Activated CD8-positive, alpha-beta T cell treated with anti-CD3 and anti-CD28 coated beads for 36 hours (primary cell): ENCODE data around the gene CRELD2. TPM values are rescaled to one million over a fixed set of nuclear protein-coding genes. Genes with fewer than 3 reads are reported as not detected.

Source experiments
- ATAC-seq: fragments of 200-7000 bp; cut with Tn5 transposase; one replicate; pipeline ENCODE4 v1.10.0; 2021; ENCODE audit warnings: mild to moderate bottlenecking, moderate library complexity
- CTCF ChIA-PET: fragments of 350-600 bp; sonication (Branson Sonifier 250); formaldehyde crosslinking; loops from one replicate; lab custom pipeline; 2021; ENCODE audit warnings: antibody characterized with exemption; lab: Charles Lee
- POLR2A ChIA-PET: fragments of 350-600 bp; sonication (Branson Sonifier 250); formaldehyde crosslinking; loops from one replicate; lab custom pipeline; 2021; ENCODE audit warnings: antibody characterized with exemption; lab: Charles Lee
- DNase-seq: peaks from one replicate; pipeline ENCODE4 v3.0.0-alpha.2; 2020
- H3K27ac Mint-ChIP-seq: one replicate; pipeline ENCODE4 v1.8.0; 2021; ENCODE audit warnings: mild to moderate bottlenecking, mixed read lengths
- H3K27me3 Mint-ChIP-seq: one replicate; pipeline ENCODE4 v1.8.0; 2021; ENCODE audit warnings: mixed read lengths
- H3K36me3 Mint-ChIP-seq: one replicate; pipeline ENCODE4 v1.8.0; 2021; ENCODE audit warnings: low read depth, mixed read lengths
- H3K4me1 Mint-ChIP-seq: one replicate; pipeline ENCODE4 v1.8.0; 2021; ENCODE audit warnings: low read depth, mixed read lengths
- H3K4me3 Mint-ChIP-seq: one replicate; pipeline ENCODE4 v1.8.0; 2021; ENCODE audit warnings: mild to moderate bottlenecking, moderate library complexity, mixed read lengths
- H3K9me3 Mint-ChIP-seq: one replicate; pipeline ENCODE4 v1.8.0; 2021; ENCODE audit warnings: mixed read lengths
- CTCF ChIP-seq: fragments of 200-600 bp; IDR thresholded peaks from one replicate; pipeline ENCODE4 v1.8.0; 2022; ENCODE audit warnings: antibody characterized with exemption, mild to moderate bottlenecking
- intact Hi-C: fragments of 100-400 bp; cut with micrococcal nuclease; formaldehyde crosslinking; loops from one replicate; pipeline ENCODE4 v1.10.0; 2022
- total RNA-seq, 2 experiments: library from RNA; stranded (reverse); gene quantifications; one replicate each; pipeline ENCODE4 v1.2.3, GENCODE V29; 2021

Gene CRELD2
- total RNA-seq, 2 experiments from 2014 or later, result 26.1 to 28.2 TPM

GRCh38 chr22:49958366-49958921 is 40.0 kb downstream of the CRELD2 start:
- ATAC-seq (no peak), DNase-seq (no peak)
- H3K9me3 Mint-ChIP-seq, result no peaks in the 10 kb centered on the region
- CTCF ChIA-PET, result interaction anchor here (1.0 to 1.2 kb wide), 2 partner anchors 72 kb away, joined by 3 to 5 read pairs; no protein-coding TSS in a partner anchor
- no peak for TF ChIP-seq CTCF
- H3K4me3 Mint-ChIP-seq, result peak overlapping the region; percentile 84
- intact Hi-C loops, result no loop called here
- peaks cover 17% of the 10 kb centered on the region for H3K36me3 Mint-ChIP-seq
- peak overlapping the region; percentile 94 for H3K27ac Mint-ChIP-seq
- peaks cover 10% of the 10 kb centered on the region for H3K4me1 Mint-ChIP-seq
- POLR2A ChIA-PET, result no interaction called here
- no peaks in the 10 kb centered on the region for H3K27me3 Mint-ChIP-seq

- Mint-ChIP-seq H3K9me3 (no peaks in the 10 kb centered on the region), H3K4me1 (peaks cover 17% of the 10 kb centered on the region), H3K36me3 (peaks cover 24% of the 10 kb centered on the region), H3K4me3 (peak overlapping the region; percentile 84), H3K27me3 (no peaks in the 10 kb centered on the region), H3K27ac (peak overlapping the region; percentile 94)
- TF ChIP-seq CTCF, result no peak
- CTCF ChIA-PET, result interaction anchor here (0.6 to 1.2 kb wide), 2 partner anchors 71 to 85 kb away, joined by 4 to 5 read pairs; no protein-coding TSS in a partner anchor
- intact Hi-C loops, result no loop called here
- POLR2A ChIA-PET, result interaction anchor here (0.7 to 4.9 kb wide), 9 partner anchors 8 to 133 kb away, joined by 3 to 63 read pairs (median 4); no protein-coding TSS in a partner anchor
- no peak for ATAC-seq
- no peak for DNase-seq
Observed at GRCh38 chr22:49958931-49959781, 40.7 kb downstream of the CRELD2 start.

GRCh38 chr22:49959782-49960158 is 41.3 kb downstream of the CRELD2 start:
- peaks cover 23% of the 10 kb centered on the region for H3K4me1 Mint-ChIP-seq
- intact Hi-C loops, result no loop called here
- peaks cover 31% of the 10 kb centered on the region for H3K36me3 Mint-ChIP-seq
- ChIA-PET CTCF (interaction anchor here (0.6 to 1.2 kb wide), 2 partner anchors 71 to 85 kb away, joined by 4 to 5 read pairs; no protein-coding TSS in a partner anchor), POLR2A (interaction anchor here (0.7 to 4.9 kb wide), 10 partner anchors 8 to 134 kb away, joined by 3 to 63 read pairs (median 4); no protein-coding TSS in a partner anchor)
- H3K4me3 Mint-ChIP-seq, result peak overlapping the region; percentile 84
- ATAC-seq, result no peak
- DNase-seq, result peak; percentile 65
- H3K9me3 Mint-ChIP-seq, result no peaks in the 10 kb centered on the region
- no peak for TF ChIP-seq CTCF
- no peaks in the 10 kb centered on the region for H3K27me3 Mint-ChIP-seq
- peak overlapping the region; percentile 94 for H3K27ac Mint-ChIP-seq

DNA sequence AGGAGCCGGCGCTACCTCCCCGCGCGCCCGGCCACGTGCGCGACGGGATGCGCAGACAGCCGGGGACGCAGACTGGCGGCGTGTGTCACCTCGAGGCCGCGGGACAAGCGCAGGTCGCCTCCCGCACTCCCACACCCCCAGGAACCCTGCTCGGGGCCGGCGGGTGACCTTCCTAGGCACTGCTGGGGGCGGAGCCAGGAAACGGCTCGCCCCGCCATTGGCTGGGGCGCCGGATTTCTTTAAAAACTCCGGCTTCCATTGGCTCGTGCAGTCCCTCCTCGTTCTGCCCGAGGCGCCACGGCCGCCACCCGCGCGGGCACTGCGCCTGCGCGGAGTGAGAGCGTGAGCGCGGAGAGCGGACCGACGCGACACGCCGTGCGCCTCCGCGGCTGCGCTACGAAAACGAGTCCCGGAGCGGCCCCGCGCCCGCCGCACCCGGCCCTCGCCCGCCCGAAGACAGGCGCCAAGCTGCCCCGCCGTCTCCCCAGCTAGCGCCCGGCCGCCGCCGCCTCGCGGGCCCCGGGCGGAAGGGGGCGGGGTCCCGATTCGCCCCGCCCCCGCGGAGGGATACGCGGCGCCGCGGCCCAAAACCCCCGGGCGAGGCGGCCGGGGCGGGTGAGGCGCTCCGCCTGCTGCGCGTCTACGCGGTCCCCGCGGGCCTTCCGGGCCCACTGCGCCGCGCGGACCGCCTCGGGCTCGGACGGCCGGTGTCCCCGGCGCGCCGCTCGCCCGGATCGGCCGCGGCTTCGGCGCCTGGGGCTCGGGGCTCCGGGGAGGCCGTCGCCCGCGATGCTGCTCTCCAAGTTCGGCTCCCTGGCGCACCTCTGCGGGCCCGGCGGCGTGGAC is 41.9 kb downstream of the CRELD2 start, which contains the start of gene PIM3:
Gene PIM3, plus strand, starts transcription at position 614 of the 846 bp plus-strand sequence. Its CDS starts 176 bp downstream, at position 790.
- Mint-ChIP-seq H3K9me3 (no peaks in the 10 kb centered on the region), H3K27ac (peak within 1 kb of the TSS; percentile 95), H3K4me3 (peak within 1 kb of the TSS; percentile 95), H3K36me3 (peaks cover 34% of the 10 kb centered on the region), H3K27me3 (no peaks in the 10 kb centered on the region), H3K4me1 (peaks cover 25% of the 10 kb centered on the region)
- ATAC-seq (peak; percentile 79), DNase-seq (peak; percentile 96)
- ChIA-PET POLR2A (interaction anchor here (0.8 to 4.9 kb wide), 13 partner anchors 9 to 130 kb away, joined by 3 to 63 read pairs (median 3); no protein-coding TSS in a partner anchor), CTCF (interaction anchor here (1.5 to 3.1 kb wide), 2 partner anchors 30 to 70 kb away, joined by 5 to 9 read pairs; no protein-coding TSS in a partner anchor)
- TF ChIP-seq CTCF, result no peak
- intact Hi-C loops, result no loop called here
